GM18951 (cell line): Measurements from ENCODE around the gene ZNF273.

Experiments
- POLR2A ChIP-seq: IDR thresholded peaks from 4 replicates; pipeline ENCODE4 v1.6.1; 2011; ENCODE audit warnings: mild to moderate bottlenecking; ENCODE audit not compliant: insufficient read length, insufficient read depth; ENCODE audit errors: extremely low read depth
- in situ Hi-C: fragments of 300-500 bp; cut with MboI; formaldehyde crosslinking; loops from one replicate; pipeline ENCODE4 v1.12.0; 2022; ENCODE audit warnings: low sequenced_read_pairs, mixed read lengths, inconsistent platforms; ENCODE audit not compliant: unreplicated experiment

The ZNF273 gene

DNA sequence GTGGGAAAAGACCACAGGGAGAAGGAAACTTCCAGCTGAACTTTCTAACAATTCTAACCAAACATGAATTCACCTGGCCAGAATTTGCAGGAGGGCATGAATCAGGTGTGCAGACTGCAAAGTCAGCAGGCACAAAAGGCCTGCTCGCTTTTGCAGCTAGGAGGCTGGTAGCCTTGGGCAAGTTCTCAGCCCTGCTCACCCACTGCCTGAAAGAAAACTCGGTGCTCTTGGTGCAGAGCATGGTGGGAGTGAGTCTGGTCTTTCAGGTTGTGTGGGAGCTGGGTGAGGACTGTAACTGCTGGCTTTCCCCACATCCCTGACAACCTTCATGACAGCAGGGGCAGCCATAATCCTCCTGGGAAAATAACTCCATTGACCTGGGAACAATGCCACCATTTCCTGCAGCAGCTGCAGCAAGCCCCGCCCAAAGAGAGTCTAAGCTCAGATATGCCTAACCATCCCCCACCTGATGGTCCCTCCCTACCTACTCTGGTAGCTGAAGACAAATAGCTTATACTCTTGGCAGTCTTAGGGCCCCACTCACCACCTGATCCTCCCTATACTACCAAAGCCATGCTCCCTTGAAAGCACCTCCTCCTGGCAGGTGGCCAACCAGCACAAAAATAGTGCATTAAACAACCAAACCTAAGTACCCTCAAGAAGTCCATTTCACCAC is 56.1 kb downstream of the ZNF273 start:
- in situ Hi-C loops = no loop called here
- TF ChIP-seq POLR2A = no peak

DNA sequence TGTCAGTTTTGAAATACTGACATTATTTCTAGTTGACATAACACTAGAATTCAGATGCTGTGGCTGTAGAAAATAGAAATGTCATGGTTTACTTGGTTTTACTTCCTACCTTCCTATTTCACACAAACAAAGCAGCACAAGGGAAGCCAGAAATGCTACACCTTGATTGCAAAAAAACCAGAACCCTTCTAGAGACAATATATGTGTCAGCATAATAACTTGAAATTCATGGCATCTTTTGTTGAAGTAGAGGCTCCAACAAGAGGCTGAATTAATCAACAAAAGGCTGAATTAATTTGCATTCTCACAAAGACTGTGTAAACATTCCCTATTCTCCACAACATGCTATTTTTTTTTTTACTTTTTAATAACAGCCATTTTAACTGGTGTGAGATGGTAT is 62.5 kb downstream of the ZNF273 start:
- no peak for TF ChIP-seq POLR2A
- in situ Hi-C loops = no loop called here

DNA sequence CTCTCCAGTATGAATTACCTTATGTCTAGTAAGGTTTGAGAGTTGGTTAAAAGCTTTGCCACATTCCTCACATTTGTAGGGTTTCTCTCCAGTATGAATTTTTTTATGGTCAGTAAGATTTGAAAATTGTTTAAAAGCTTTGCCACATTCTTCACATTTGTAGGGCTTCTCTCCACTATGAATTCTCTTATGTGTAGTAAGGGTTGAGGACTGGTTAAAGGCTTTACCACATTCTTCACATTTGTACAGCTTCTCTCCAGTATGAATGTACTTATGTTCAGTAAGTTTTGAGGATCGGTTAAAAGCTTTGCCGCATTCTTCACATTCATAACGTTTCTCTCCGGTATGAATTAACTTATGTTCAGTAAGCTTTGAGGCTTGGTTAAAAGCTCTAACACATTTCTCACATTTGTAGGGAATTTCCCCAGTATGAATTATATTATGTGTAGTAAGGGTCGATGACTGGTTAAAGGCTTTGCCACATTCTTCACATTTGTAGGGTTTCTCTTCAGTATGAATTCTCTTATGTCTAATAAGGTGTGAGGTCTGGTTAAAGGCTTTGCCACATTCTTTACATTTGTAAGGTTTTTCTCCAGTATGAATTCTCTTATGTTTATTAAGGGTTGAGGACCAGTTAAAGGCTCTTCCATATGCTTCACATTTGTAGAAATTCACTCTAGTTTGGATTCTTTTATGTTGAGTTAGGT is 75.6 kb downstream of the ZNF273 start:
- no peak for TF ChIP-seq POLR2A
- in situ Hi-C loops = no loop called here
